Kidney tubule cell (primary cell): ENCODE results near the gene NT5DC2.

Experiments
- DNase-seq: peaks from one replicate; pipeline ENCODE4 v3.0.0-alpha.2; 2018; ENCODE audit warnings: low spot score

The NT5DC2 gene

GRCh38 chr3:52509753-52510328 lies 23.8 kb downstream of the NT5DC2 start:
- no peak for DNase-seq

GRCh38 chr3:52507359-52507758 lies 26.3 kb downstream of the NT5DC2 start:
- DNase-seq: peak; percentile 22

GRCh38 chr3:52506266-52506966 lies 27.2 kb downstream of the NT5DC2 start:
- no peak for DNase-seq

- DNase-seq: no peak
Observed at GRCh38 chr3:52504977-52505376, 28.7 kb downstream of the NT5DC2 start.

DNA sequence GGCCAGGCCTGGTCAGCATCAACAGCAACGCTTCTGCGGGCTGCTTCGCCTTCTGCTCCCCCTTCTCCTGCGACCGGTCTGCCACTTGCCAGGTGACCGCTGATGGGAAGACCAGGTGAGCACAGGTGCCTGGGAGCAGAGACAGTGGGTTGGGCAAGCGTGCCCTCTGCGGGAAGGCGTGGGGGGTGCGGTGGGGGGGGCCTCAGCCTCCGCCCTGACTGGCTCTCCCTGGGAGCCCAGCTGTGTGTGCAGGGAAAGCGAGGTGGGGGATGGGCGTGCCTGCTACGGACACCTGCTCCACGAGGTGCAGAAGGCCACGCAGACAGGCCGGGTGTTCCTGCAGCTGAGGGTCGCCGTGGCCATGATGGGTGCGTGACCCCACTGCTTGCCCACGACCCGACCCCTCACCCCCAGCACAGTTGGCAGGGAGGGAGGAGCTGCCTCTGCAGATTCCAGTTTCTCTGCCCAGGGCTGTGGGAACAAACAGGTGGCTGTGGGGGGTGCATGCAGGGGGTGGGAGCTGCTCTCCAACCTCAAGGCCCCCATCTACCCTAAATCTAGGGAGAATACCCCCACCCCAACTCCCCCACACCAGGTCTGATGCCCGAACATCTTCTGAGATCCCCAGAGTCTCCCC lies 29.8 kb downstream of the NT5DC2 start:
- no peak for DNase-seq

DNA sequence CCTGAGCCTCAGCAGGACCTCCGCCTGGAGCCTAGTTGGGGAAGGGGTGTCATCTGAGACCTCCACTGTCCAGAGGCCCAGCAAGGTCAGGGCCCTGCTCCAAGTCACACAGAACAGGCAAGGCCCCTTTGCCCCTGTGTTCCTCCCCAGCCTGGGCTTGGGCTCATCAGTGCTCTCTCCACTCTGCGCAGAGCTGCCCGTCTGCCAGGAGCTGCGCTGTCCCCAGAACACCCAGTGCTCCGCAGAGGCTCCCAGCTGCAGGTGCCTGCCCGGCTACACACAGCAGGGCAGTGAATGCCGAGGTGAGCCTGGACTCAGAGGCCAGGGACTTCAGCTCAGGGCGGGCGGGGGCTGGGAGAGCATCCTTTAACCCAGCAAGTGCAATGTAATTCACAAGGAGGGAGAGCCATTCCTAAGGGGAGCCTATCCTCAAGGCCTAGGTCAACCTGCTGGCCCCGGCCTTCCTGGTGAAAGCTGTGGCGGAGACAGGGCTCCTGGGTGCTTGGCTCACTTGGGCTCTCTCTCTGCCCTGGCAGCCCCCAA lies 30.8 kb downstream of the NT5DC2 start:
- DNase-seq: no peak

DNA sequence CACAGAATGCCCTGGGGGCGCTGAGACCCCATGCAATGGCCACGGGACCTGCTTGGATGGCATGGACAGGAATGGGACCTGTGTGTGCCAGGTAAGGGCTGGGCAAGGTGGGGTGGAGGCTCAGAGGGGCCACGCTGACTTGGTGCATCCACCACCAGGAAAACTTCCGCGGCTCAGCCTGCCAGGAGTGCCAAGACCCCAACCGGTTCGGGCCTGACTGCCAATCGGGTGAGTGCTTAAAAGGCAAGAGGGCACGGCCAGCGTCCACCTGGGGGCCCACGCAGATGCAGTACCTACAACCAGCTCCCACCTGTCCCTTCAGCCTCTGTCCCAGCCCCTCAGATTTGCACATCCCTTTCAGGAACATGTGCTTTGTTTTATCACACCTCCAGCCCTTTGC lies 31.7 kb downstream of the NT5DC2 start:
- no peak for DNase-seq

- DNase-seq: no peak
Observed at GRCh38 chr3:52501046-52501445, 32.6 kb downstream of the NT5DC2 start.

DNA sequence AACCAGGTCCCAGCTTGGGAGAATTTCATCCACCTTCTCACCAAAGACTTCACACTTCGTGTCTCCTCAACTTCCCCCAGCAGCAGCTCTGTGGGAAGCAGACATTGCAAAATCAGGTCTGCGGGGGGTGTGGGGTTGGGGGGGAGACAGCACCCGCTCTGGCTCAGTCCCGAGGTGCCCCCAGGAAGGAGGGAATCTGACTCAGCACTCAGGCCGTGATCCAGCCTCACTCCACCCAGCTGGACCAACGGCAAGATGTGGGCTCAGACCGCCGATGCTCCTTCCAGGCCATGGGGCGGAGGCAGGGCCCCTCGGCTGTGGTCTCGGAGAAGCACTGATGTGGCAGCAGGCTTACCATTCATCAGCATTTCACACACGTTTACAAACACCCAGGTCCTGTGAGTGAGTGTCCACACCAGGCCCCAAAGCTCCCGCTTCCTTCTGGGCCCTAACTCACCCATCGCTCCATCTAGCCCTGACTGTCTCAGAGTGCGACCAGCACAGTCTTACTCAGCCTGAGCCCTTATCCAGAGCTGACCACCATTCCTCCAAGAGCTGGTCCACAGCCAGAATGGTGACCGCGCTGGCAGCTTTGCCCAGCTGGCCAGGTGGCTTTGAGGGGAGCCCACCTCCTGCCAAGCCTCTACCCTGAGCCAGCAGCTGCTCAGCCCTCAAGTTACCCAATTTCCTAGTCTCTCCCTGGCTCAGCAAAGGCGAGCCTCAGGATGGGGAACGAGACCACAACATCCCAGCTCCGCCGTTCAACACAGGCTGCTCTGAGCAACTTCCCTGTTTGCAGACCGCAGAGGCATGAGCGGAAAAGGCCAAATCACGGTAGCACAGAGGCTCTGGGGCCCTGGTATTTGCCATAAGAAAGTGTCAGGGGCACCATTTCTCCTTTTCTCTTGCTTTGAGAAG lies 35.3 kb downstream of the NT5DC2 start:
- DNase-seq: no peak

GRCh38 chr3:52495777-52496602 lies 37.7 kb downstream of the NT5DC2 start:
- DNase-seq: peak; percentile 58

DNA sequence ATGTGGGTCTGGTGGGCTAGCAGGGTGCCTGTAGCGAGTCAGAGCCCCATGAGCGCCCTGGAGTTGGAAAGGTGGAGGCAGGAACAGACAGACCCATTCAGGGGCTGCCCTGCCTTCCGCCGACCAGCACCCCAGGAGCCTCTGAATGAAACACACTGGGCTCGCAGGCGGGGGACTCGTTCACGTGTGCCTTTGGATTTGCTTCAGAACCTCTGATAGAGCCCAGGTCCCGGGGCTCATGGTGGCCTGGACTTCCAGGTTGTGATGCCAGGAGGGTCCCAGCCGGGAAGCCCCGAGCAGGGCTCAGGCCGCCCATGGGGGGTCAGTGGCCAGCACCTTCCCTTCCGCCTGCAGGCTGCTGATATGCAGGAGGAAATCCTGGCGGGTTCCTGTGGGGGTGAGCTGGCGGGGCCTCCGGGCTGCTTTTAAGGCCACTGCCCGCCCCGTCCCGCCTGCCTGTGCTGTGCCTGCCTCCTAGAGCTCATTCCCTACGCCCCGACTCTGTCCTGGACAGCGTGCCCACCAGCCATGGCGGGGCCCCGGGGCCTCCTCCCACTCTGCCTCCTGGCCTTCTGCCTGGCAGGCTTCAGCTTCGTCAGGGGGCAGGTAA lies 38.7 kb downstream of the NT5DC2 start, which contains the start of gene STAB1:
TSS of gene STAB1 (plus strand) at position 453 of the 610 bp plus-strand sequence. CDS start at position 529, 76 bp downstream.
- DNase-seq: no peak

GRCh38 chr3:52494445-52494844 lies 39.2 kb downstream of the NT5DC2 start:
- no peak for DNase-seq

- DNase-seq: no peak
Observed at GRCh38 chr3:52493232-52494017, 40.2 kb downstream of the NT5DC2 start.

- DNase-seq: no peak
Observed at GRCh38 chr3:52492059-52492458, 41.6 kb downstream of the NT5DC2 start.

DNA sequence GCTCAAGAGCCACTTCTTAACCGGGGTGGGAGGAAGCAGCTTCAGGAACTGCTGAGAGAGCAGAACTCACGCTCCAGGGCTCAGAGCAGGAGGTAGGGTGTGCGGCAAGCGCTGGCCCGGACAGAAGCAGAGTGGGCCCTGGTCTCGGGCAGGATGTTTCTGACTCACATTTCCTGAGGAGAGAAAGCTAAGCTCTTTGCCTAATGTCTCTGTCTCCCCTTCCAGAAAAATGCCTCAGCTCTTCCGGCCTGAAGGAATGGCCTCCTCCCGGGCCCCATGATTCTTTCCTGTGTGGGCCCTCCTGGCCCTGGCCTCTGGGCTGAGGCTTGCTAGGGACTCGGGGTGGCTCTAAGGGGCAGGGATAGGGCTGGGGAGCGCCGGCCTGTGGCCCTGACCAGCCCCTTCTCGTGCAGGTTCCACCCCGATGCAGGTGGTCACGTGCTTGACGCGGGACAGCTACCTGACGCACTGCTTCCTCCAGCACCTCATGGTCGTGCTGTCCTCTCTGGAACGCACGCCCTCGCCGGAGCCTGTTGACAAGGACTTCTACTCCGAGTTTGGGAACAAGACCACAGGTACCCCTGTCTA lies 42.6 kb downstream of the NT5DC2 start:
- DNase-seq: peak; percentile 29

DNA sequence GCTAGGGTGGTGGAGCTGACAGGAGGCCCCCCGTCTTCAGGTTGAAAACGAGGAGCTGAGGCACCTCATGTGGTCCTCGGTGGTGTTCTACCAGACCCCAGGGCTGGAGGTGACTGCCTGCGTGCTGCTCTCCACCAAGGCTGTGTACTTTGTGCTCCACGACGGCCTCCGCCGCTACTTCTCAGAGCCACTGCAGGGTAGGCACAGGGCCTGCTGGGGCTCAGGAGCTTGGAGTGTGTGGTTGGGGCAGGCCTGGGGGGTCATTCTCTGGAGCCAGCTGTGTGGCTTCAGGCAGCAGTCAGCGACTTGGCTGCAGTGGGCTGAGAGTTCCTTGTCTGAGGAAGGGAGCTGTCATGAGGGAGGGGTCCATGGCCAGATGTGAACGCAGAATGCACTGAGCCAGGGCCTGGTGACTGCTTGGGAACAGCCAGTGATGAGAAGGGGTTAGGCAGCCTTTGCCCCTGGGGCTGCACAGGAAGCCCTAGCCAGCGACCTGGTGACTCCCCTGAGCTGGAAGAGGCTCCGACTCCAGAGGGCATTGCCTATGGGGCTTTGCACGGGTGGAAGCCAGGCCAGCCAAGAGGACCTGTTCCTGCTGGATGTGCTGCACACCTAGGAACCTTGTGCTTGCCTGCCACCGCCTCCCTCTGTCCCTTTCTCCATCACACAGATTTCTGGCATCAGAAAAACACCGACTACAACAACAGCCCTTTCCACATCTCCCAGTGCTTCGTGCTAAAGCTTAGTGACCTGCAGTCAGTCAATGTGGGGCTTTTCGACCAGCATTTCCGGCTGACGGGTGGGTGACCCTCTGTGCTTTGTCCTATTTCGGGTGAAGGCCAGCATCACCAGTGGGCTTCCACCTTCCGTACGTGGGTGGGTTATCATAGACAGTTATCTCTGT lies 43.4 kb downstream of the NT5DC2 start:
- DNase-seq: no peak

DNA sequence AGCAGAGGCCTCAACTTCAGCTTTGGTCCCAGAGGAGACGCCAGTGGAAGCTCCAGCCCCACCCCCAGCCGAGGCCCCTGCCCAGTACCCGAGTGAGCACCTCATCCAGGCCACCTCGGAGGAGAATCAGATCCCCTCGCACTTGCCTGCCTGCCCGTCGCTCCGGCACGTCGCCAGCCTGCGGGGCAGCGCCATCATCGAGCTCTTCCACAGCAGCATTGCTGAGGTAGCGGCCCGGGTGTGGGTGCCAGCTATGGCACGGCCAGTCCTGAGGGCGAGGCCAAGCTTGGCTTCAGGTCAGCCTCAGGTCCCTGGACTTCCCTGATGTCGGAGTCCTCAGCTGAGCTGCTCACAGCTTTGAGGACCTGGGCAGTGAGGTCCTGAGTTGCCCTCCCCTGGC lies 44.2 kb downstream of the NT5DC2 start:
- DNase-seq: no peak

DNA sequence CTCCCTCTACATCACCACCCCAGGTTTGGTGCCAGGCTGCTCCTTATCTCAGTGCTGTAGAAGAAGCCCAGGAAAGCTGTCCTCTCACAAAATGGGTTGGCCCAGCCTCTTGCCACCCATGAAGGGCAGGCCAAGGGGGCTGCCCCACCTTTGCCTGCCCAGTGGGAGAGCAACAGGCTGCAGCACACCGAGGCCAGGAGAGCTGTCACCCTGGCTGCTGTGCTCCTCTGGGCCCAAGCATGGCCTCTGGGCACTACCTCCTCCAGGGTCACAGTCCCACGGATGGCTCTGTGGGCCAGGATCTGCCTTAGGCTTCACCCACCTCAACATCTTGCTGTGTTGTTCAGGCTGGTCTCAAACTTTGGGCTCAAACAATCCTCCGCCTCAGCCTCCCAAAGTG lies 44.9 kb downstream of the NT5DC2 start:
- DNase-seq: no peak
